OCI-LY3 (cell line): Measurements from ENCODE around the gene ZPR1.

ENCODE experiments used
- H2AFZ ChIP-seq: fragments of 200-600, 300-600 bp; shearing (Covaris generic); 2 replicates; pipeline ENCODE4 v1.6.0; 2014; ENCODE audit warnings: antibody characterized with exemption, low read depth, low read length
- H3K27ac ChIP-seq: fragments of 200-600, 300-600 bp; sonication (generic); 2 replicates; pipeline ENCODE4 v1.5.1; 2014; ENCODE audit warnings: mild to moderate bottlenecking, low read length, moderate library complexity, mixed read lengths
- H3K27me3 ChIP-seq: fragments of 200-600, 300-600 bp; sonication (generic); 2 replicates; pipeline ENCODE4 v1.6.1; 2014; ENCODE audit warnings: low read depth, low read length, mixed read lengths
- H3K36me3 ChIP-seq: fragments of 200-600, 300-600 bp; sonication (generic); replicated peaks from 2 replicates; pipeline ENCODE3; 2014; ENCODE audit warnings: low read depth, low read length, mixed read lengths
- H3K4me1 ChIP-seq: fragments of 300-600, 200-600 bp; sonication (generic); 2 replicates; pipeline ENCODE4 v1.6.1; 2014; ENCODE audit warnings: low read length, mixed read lengths
- H3K4me2 ChIP-seq: fragments of 200-600, 300-600 bp; sonication (generic); 2 replicates; pipeline ENCODE4 v1.6.1; 2014; ENCODE audit warnings: low read length, mixed read lengths
- H3K4me3 ChIP-seq: fragments of 300-600, 200-600 bp; sonication (generic); 2 replicates; pipeline ENCODE4 v1.5.1; 2014; ENCODE audit warnings: antibody characterized with exemption, mild to moderate bottlenecking, low read length, moderate library complexity
- H3K79me2 ChIP-seq: fragments of 300-600, 200-600 bp; shearing (Covaris generic); 2 replicates; pipeline ENCODE4 v1.6.1; 2014; ENCODE audit warnings: mild to moderate bottlenecking, low read length, mixed read lengths
- H3K9ac ChIP-seq: fragments of 300-600, 200-600 bp; shearing (Covaris generic); 2 replicates; pipeline ENCODE4 v1.6.0; 2014; ENCODE audit warnings: mild to moderate bottlenecking, low read length, moderate library complexity
- H3K9me3 ChIP-seq: fragments of 200-600, 300-600 bp; shearing (Covaris generic); 2 replicates; pipeline ENCODE4 v1.6.1; 2014; ENCODE audit warnings: low read length, mixed read lengths; ENCODE audit not compliant: insufficient read depth
- H4K20me1 ChIP-seq: fragments of 200-600, 300-600 bp; sonication (generic); 2 replicates; pipeline ENCODE4 v1.6.1; 2016; ENCODE audit warnings: low read length, mixed read lengths; ENCODE audit not compliant: insufficient read depth
- EZH2phosphoT487 ChIP-seq: fragments of 200-600 bp; shearing (Covaris generic); IDR thresholded peaks from 2 replicates; pipeline ENCODE4 v1.6.1; 2018; ENCODE audit warnings: antibody characterized with exemption, mixed run types, low read depth
- TF ChIP-seq, protein P1 (sequence below): fragments of 200-600, 300-600 bp; sonication (generic); IDR thresholded peaks from 2 replicates; pipeline ENCODE4 v1.5.1; 2014; ENCODE audit warnings: antibody characterized with exemption, low read length, low read depth

Gene ZPR1

DNA sequence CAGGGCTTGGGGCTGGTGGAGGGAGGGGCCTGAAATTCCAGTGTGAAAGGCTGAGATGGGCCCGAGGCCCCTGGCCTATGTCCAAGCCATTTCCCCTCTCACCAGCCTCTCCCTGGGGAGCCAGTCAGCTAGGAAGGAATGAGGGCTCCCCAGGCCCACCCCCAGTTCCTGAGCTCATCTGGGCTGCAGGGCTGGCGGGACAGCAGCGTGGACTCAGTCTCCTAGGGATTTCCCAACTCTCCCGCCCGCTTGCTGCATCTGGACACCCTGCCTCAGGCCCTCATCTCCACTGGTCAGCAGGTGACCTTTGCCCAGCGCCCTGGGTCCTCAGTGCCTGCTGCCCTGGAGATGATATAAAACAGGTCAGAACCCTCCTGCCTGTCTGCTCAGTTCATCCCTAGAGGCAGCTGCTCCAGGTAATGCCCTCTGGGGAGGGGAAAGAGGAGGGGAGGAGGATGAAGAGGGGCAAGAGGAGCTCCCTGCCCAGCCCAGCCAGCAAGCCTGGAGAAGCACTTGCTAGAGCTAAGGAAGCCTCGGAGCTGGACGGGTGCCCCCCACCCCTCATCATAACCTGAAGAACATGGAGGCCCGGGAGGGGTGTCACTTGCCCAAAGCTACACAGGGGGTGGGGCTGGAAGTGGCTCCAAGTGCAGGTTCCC lies 41.8 kb upstream of the ZPR1 start, which contains the start of gene APOC3:
Gene APOC3 (plus strand): TSS at position 383 of the 659 bp plus-strand sequence. CDS start 676 bp downstream, outside the sequence.
- Histone ChIP-seq H3K4me1 (no peaks in the 10 kb centered on the region), H2AFZ (no peak within 1 kb of the TSS)

GRCh38 chr11:116828632-116829524 lies 41.1 kb upstream of the ZPR1 start:
- Histone ChIP-seq H3K4me3 (no peak overlapping the region), H3K9me3 (no peaks in the 10 kb centered on the region), H2AFZ (no peak overlapping the region), H4K20me1 (no peaks in the 10 kb centered on the region), H3K4me1 (no peaks in the 10 kb centered on the region), H3K36me3 (no peaks in the 10 kb centered on the region), H3K27me3 (no peaks in the 10 kb centered on the region), H3K27ac (no peak overlapping the region), H3K4me2 (no peak overlapping the region), H3K9ac (no peak overlapping the region), H3K79me2 (no peaks in the 10 kb centered on the region)
- TF ChIP-seq, protein P1, sequence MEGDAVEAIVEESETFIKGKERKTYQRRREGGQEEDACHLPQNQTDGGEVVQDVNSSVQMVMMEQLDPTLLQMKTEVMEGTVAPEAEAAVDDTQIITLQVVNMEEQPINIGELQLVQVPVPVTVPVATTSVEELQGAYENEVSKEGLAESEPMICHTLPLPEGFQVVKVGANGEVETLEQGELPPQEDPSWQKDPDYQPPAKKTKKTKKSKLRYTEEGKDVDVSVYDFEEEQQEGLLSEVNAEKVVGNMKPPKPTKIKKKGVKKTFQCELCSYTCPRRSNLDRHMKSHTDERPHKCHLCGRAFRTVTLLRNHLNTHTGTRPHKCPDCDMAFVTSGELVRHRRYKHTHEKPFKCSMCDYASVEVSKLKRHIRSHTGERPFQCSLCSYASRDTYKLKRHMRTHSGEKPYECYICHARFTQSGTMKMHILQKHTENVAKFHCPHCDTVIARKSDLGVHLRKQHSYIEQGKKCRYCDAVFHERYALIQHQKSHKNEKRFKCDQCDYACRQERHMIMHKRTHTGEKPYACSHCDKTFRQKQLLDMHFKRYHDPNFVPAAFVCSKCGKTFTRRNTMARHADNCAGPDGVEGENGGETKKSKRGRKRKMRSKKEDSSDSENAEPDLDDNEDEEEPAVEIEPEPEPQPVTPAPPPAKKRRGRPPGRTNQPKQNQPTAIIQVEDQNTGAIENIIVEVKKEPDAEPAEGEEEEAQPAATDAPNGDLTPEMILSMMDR: no peak
- TF ChIP-seq EZH2phosphoT487: no peak

More for the DNA sequence above, 41.8 kb upstream of the ZPR1 start, which contains the start of gene APOC3:
- no peaks in the 10 kb centered on the region for H3K36me3 ChIP-seq
- H4K20me1 ChIP-seq: no peaks in the 10 kb centered on the region
- H3K4me3 ChIP-seq: no peak within 1 kb of the TSS
- no peak within 1 kb of the TSS for H3K27ac ChIP-seq
- no peaks in the 10 kb centered on the region for H3K9me3 ChIP-seq
- H3K79me2 ChIP-seq: no peaks in the 10 kb centered on the region
- no peak within 1 kb of the TSS for H3K4me2 ChIP-seq
- H3K27me3 ChIP-seq: no peaks in the 10 kb centered on the region
- no peak for TF ChIP-seq EZH2phosphoT487
- TF ChIP-seq, protein P1: no peak
- H3K9ac ChIP-seq: no peak within 1 kb of the TSS

GRCh38 chr11:116827461-116827860 lies 39.6 kb upstream of the ZPR1 start:
- no peak overlapping the region for H3K4me2 ChIP-seq
- no peaks in the 10 kb centered on the region for H4K20me1 ChIP-seq
- H3K27me3 ChIP-seq: no peaks in the 10 kb centered on the region
- TF ChIP-seq, protein P1: no peak
- TF ChIP-seq EZH2phosphoT487: no peak
- no peaks in the 10 kb centered on the region for H3K36me3 ChIP-seq
- H3K4me1 ChIP-seq: no peaks in the 10 kb centered on the region
- no peak overlapping the region for H2AFZ ChIP-seq
- no peak overlapping the region for H3K4me3 ChIP-seq
- H3K79me2 ChIP-seq: no peaks in the 10 kb centered on the region
- no peak overlapping the region for H3K9ac ChIP-seq
- H3K27ac ChIP-seq: no peak overlapping the region
- H3K9me3 ChIP-seq: no peaks in the 10 kb centered on the region
